Effector memory CD4-positive, alpha-beta T cell (primary cell): ENCODE measurements around the gene USP49.
A peak's percentile ranks its signal among the peaks of the same experiment; 100 is the strongest.

ENCODE experiments used
- DNase-seq, 3 donors: peaks; one replicate each; pipeline ENCODE4 v3.0.0-alpha.2; 2020
- H3K27ac ChIP-seq: 2 replicates; pipeline ENCODE4 v1.7.0; 2013; ENCODE audit warnings: mild to moderate bottlenecking, low read length, moderate library complexity; ENCODE audit not compliant: insufficient read depth, poor library complexity, severe bottlenecking
- H3K27me3 ChIP-seq: replicated peaks from 2 replicates; pipeline ENCODE4 v1.7.0; 2013; ENCODE audit warnings: mild to moderate bottlenecking, low read length; ENCODE audit not compliant: insufficient read depth, control insufficient read depth, poor library complexity, severe bottlenecking
- H3K36me3 ChIP-seq: 2 replicates; pipeline ENCODE4 v1.7.0; 2013; ENCODE audit warnings: mild to moderate bottlenecking, low read length, moderate library complexity; ENCODE audit not compliant: control insufficient read depth, insufficient read depth
- H3K4me1 ChIP-seq: 2 replicates; pipeline ENCODE4 v1.7.0; 2013; ENCODE audit warnings: low read length, mild to moderate bottlenecking; ENCODE audit not compliant: control insufficient read depth, insufficient read depth, poor library complexity, severe bottlenecking
- H3K4me3 ChIP-seq: 2 replicates; pipeline ENCODE4 v1.7.0; 2013; ENCODE audit warnings: low read length, low read depth, mild to moderate bottlenecking; ENCODE audit not compliant: insufficient read depth, poor library complexity, severe bottlenecking
- H3K9me3 ChIP-seq: 2 replicates; pipeline ENCODE4 v1.7.0; 2013; ENCODE audit warnings: mild to moderate bottlenecking, low read length, moderate library complexity; ENCODE audit not compliant: control insufficient read depth

USP49 gene

GRCh38 chr6:41877051-41877680, 18.0 kb downstream of the USP49 start:
- H3K27ac ChIP-seq = no peak overlapping the region
- no peaks in the 10 kb centered on the region for H3K9me3 ChIP-seq
- H3K4me3 ChIP-seq = no peak overlapping the region
- H3K4me1 ChIP-seq = no peaks in the 10 kb centered on the region
- no peaks in the 10 kb centered on the region for H3K27me3 ChIP-seq
- no peaks in the 10 kb centered on the region for H3K36me3 ChIP-seq
- no peak for DNase-seq

- Histone ChIP-seq H3K9me3 (no peaks in the 10 kb centered on the region), H3K36me3 (no peaks in the 10 kb centered on the region), H3K4me3 (no peak overlapping the region), H3K27ac (no peak overlapping the region), H3K4me1 (no peaks in the 10 kb centered on the region), H3K27me3 (no peaks in the 10 kb centered on the region)
- DNase-seq = no peak
Measured at GRCh38 chr6:41874741-41875140, 20.4 kb downstream of the USP49 start.

- Histone ChIP-seq H3K36me3 (no peaks in the 10 kb centered on the region), H3K27me3 (no peaks in the 10 kb centered on the region), H3K27ac (no peak overlapping the region), H3K4me3 (no peak overlapping the region), H3K9me3 (no peaks in the 10 kb centered on the region), H3K4me1 (no peaks in the 10 kb centered on the region)
- DNase-seq = no peak
Measured at GRCh38 chr6:41872147-41872546, 23.0 kb downstream of the USP49 start.

- no peak for DNase-seq
- Histone ChIP-seq H3K27me3 (no peaks in the 10 kb centered on the region), H3K4me3 (no peak overlapping the region), H3K36me3 (no peaks in the 10 kb centered on the region), H3K9me3 (no peaks in the 10 kb centered on the region), H3K27ac (no peak overlapping the region), H3K4me1 (no peaks in the 10 kb centered on the region)
Measured at GRCh38 chr6:41871691-41872090, 23.5 kb downstream of the USP49 start.

DNA sequence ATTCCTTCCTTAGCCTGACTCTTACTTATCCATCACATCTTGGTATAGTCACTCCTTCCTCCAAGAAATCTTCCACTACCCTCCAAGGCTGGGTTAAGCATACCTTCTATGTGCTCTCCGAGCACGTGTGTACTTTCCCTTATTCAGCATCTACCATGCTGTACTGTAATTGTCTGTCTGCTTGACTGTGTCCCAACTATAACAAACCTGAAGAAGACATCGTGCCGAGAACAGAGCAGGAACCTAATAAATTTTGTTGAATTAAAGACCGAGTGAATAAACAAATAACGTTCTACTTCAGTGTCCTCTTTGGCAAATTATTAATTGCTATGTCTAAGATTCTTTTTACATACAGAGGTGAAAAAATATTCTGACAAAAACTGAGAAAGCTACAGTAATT, 35.8 kb downstream of the USP49 start:
- Histone ChIP-seq H3K4me3 (no peak overlapping the region), H3K9me3 (no peaks in the 10 kb centered on the region), H3K4me1 (no peaks in the 10 kb centered on the region), H3K27ac (no peak overlapping the region), H3K27me3 (no peaks in the 10 kb centered on the region), H3K36me3 (no peaks in the 10 kb centered on the region)
- no peak for DNase-seq

DNA sequence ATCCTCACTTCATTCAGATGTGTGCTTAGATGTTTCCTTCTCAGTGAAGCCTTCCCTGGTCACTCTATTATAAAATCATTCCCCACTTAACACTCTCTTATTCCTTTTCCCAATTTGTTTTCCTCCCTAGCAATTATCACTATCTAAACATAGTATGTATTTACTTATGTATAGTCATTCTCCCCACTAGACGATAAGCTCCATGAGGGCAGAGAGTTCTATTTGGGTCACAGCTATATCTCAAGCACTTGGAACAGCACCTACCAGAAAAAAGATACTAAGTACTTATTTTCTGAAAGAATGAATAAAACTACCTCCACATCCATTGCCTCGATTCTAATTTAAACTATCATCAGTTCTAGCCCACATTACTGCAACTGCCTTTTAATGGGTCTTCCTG, 36.5 kb downstream of the USP49 start:
- Histone ChIP-seq H3K36me3 (no peaks in the 10 kb centered on the region), H3K4me3 (no peak overlapping the region), H3K27ac (no peak overlapping the region), H3K27me3 (no peaks in the 10 kb centered on the region), H3K9me3 (no peaks in the 10 kb centered on the region), H3K4me1 (no peaks in the 10 kb centered on the region)
- DNase-seq = no peak

DNA sequence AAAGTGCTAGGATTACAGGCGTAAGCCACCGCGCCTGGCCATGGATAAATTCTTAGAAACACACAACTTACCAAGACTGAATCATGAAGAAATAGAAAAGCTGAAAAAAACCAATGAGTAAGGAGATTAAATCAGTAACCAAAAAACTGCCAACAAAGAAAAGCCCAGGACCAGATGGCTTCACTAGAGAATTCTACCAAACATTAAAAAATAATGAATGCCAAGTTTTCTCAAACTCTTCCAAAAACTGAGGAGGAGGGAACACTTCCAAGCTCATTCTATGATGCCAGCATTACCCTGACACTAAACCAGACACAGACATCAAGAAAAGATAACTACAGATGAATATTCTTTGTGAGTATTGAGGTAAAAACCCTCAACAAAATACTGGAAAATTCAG, 44.3 kb downstream of the USP49 start:
- H3K4me3 ChIP-seq = no peak overlapping the region
- no peak for DNase-seq
- no peaks in the 10 kb centered on the region for H3K27me3 ChIP-seq
- H3K27ac ChIP-seq = no peak overlapping the region
- H3K4me1 ChIP-seq = no peaks in the 10 kb centered on the region
- H3K36me3 ChIP-seq = no peaks in the 10 kb centered on the region
- no peaks in the 10 kb centered on the region for H3K9me3 ChIP-seq

- no peaks in the 10 kb centered on the region for H3K27me3 ChIP-seq
- H3K36me3 ChIP-seq = no peaks in the 10 kb centered on the region
- H3K4me1 ChIP-seq = no peaks in the 10 kb centered on the region
- H3K27ac ChIP-seq = no peak overlapping the region
- DNase-seq = peak; percentile 1 to 31 (median 11)
- H3K4me3 ChIP-seq = no peak overlapping the region
- H3K9me3 ChIP-seq = no peaks in the 10 kb centered on the region
Measured at GRCh38 chr6:41846666-41847237, 48.4 kb downstream of the USP49 start.

DNA sequence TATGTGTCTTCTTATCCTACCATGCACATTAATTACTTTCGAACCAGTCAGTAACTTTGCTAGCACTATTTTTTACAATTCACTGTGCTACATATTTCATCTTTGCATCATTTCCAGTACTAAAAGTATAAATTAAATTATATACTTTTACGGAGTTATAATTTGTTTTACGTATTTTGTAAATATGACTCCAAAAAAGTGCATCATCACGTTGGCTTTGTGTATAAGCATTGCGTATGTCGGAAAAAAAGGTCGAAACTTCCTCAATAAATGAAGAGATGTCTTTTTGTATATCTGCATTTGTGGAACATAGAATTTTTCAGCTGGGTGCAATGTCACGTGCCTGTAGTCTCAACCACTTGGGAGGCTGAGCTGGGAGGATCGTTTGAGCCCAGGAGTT, 52.0 kb downstream of the USP49 start:
- no peak for DNase-seq
- Histone ChIP-seq H3K4me3 (no peak overlapping the region), H3K27me3 (no peaks in the 10 kb centered on the region), H3K9me3 (no peaks in the 10 kb centered on the region), H3K27ac (no peak overlapping the region), H3K36me3 (no peaks in the 10 kb centered on the region), H3K4me1 (no peaks in the 10 kb centered on the region)

- Histone ChIP-seq H3K27me3 (no peaks in the 10 kb centered on the region), H3K36me3 (no peaks in the 10 kb centered on the region), H3K9me3 (no peaks in the 10 kb centered on the region), H3K27ac (no peak overlapping the region), H3K4me1 (no peaks in the 10 kb centered on the region), H3K4me3 (no peak overlapping the region)
- DNase-seq = no peak
Measured at GRCh38 chr6:41840326-41840725, 54.8 kb downstream of the USP49 start.
